DMS 273 (cell line): ENCODE data around the gene GABRP.
A peak's percentile ranks its signal among the peaks of the same experiment; 100 is the strongest.

Experiments used
- DNase-seq: peaks from one replicate; lab custom pipeline; 2025; ENCODE audit not compliant: unreplicated experiment; lab: John Stamatoyannopoulos, UW

The GABRP gene, protein sequence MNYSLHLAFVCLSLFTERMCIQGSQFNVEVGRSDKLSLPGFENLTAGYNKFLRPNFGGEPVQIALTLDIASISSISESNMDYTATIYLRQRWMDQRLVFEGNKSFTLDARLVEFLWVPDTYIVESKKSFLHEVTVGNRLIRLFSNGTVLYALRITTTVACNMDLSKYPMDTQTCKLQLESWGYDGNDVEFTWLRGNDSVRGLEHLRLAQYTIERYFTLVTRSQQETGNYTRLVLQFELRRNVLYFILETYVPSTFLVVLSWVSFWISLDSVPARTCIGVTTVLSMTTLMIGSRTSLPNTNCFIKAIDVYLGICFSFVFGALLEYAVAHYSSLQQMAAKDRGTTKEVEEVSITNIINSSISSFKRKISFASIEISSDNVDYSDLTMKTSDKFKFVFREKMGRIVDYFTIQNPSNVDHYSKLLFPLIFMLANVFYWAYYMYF

DNA sequence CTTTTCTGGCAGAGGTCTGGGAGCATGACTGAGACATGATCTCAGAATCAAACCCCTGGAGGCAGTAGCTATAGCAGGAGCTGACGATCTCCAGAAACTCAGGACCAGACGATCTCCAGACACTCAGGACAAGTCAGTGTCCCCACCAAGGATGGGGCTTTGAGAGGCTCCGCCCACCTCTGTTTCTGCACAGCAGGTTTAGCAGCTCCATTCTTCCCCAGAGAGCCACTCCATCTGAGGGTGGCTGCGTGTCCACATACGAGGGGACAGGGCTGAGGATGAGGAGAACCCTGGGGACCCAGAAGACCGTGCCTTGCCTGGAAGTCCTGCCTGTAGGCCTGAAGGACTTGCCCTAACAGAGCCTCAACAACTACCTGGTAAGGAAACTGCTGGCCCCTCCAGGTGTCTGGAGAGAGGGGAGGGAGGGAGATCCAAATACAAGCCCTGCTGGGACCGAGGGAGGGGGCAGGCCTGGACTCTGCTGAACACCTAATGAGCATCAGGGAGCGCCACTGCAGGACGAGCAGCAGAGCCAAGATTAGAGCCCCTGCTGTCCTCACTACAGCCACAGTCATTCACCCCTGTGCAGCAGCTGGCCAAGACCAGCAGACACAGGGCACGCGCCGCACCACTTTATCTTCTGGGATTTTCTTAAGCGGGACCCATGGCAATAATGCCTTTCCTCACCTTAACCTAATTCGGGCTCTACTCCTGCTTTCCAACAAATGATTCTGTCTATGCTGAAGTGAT lies at the start of gene GABRP:
TSS of gene GABRP (plus strand) at position 228 of the 750 bp plus-strand sequence. CDS start 4,891 bp downstream, outside the sequence.
- no peak for DNase-seq

DNA sequence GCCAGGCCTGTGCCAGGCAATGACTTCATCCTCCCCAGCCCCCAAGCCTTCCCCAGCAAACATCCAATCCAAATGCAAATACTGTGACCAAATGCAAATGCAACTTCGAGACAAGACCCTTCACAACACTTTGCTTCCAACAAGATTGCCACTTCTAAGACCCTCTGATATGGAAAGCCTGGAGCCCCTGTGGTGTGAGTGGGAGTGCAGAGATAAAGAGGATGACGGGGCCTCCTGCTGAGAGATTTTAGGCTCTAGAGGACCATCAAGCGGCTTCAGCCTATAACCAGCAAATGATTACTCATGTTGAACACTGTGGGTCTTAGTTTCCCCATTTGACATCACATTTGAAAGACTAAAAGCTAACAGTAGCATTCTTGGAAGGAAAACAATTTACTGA lies 46.6 kb upstream of the GABRP start:
- no peak for DNase-seq

DNA sequence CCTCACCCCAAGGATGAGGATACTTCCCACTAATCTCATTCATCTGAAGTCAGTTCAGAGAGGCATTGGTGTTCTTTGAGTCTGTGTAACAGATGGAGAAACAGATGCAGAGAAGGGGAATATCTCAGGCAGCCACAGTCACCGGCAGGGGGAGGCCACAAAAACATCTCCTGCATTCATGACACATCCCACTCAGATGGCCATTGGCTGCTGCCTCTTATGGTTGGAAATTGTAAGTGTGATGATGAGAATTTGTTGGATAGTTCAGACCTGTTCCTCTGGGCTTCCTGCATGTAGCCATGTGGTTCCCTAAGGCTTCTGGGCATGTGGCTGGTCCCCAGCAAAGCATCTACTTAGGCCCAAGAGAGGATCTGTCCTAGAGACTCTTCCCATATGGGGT lies 45.9 kb upstream of the GABRP start:
- DNase-seq: peak; percentile 93

DNA sequence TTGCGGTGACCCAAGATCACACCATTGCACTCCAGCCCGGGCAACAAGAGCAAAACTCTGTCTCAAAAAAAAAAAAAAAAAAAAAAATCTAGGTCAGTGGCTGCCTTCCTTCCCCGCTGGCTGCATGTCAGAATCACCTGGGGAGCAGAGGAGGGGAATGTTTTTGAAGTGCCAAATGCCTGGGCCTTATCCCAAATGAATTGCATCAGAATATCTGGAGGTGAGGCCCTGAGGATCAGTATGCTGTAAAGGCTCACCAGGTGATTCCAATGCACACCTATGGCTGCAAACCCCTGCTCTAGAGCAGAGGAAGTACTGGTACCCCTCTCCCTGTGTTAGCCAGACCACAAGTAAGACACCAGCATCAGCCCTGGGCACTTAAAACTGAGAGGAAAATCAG lies 44.7 kb upstream of the GABRP start:
- no peak for DNase-seq

DNA sequence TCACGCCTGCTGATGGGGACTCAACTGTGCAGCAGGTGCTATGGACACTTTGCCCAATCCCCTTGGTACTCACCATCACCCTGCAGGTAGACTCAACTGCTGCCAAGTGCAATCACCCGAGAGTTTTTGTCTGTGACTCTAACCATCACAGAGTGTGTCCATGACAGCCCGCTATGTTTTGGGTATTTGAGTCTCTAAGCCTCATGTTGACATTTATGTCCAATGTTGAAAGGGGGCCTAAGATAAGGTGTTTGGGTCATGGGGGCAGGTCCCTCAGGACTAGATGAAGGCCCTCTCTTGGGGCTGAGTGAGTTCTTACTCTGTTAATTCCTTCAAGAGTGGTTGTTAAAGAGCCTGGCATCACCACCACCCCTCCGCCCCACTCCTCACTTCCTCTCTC lies 44.1 kb upstream of the GABRP start:
- no peak for DNase-seq

DNA sequence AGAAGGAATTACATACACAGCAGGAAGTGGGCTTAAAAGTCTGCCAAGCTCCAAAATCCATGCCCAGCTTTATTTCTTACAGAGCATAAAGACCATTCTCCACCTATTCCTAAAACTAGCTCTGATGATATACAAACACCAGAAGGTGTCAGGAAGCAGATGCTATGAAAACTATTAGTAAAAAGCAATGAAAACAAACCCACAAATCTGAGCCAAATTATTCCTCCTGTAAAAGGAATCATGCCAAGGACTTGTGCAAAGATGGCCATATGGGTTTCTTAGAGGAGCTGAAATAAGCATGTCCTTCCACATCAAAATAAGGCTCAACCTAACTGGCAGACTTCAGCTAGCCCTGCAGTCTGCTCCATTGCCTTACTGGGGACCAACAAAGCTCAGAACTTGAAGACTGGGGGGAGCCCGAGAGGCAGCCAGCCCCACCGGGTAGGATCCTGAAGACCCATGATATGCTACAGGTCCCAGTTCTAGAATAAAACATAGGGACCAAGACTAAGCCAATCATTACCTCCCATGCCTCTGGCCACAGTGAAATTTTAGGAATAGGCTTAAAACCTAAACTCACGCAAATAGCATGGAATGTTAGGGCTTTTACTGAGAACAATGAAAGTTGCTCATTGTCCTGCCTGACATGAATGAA lies 42.8 kb upstream of the GABRP start:
- DNase-seq: peak; percentile 88

DNA sequence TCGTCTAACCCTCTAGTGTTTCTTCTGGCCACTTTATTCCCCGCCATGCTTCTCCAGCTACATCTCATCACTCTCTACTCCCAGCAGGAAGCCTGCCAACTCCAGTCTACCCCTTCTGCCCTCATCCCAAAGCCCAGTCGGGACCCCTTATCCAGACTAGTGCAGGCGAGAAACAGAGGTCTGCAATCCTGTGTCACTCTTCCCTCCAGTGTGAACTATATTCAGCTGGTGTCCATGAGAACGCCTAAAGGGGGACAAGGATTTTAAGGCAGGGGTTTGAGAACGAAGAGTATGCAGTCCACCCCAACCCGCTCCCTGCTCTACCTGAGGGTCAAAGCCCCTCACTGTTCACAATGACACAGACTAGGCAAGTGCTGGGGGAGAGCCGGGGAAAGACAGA lies 41.7 kb upstream of the GABRP start:
- no peak for DNase-seq

DNA sequence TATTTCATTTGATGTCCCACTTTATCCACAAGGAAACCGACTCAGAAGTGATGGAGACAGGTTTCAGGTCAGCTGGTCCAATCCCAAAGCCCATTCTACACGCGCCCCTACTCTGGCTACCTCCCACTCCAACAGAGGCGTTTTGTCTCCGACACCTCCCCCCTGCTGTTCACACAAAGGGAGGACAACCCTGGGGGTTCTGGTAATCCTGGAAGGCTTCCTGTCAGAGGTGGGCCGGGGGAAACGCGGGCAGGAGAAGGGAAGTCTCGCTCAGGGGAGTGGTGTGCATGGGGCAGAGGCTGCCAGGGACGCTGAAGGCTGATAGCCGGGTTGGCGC lies 39.7 kb upstream of the GABRP start:
- peak; percentile 59 for DNase-seq

DNA sequence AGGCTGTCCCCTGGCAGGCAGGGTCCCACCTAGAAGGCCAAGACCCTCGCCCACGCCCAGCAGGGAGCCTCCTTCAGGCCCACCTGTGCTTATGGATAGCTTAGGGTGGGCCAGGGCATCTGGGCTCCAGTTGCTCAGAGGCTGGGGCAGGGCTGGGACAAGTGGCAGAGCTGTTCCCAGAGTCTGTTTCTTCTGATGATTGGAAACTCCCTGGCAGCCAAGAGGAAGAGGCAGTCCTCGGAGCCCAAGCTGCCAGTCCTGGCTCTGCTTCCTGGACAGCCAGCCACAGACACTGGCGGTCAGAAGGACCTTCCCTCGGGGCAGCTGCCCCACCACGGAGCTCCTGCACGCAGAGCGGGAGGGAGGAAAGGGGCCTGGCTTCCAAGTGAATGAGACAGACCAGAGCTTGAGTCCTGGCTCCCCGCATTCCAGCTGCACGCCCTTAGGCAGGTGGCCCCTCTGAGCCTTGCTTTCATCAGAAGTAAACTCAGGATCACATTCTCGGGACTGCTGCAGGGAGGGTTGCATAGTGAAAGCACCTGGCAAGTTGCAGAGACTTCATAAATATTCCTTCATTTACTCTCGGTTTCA lies 37.9 kb upstream of the GABRP start:
- DNase-seq: peak; percentile 53

DNA sequence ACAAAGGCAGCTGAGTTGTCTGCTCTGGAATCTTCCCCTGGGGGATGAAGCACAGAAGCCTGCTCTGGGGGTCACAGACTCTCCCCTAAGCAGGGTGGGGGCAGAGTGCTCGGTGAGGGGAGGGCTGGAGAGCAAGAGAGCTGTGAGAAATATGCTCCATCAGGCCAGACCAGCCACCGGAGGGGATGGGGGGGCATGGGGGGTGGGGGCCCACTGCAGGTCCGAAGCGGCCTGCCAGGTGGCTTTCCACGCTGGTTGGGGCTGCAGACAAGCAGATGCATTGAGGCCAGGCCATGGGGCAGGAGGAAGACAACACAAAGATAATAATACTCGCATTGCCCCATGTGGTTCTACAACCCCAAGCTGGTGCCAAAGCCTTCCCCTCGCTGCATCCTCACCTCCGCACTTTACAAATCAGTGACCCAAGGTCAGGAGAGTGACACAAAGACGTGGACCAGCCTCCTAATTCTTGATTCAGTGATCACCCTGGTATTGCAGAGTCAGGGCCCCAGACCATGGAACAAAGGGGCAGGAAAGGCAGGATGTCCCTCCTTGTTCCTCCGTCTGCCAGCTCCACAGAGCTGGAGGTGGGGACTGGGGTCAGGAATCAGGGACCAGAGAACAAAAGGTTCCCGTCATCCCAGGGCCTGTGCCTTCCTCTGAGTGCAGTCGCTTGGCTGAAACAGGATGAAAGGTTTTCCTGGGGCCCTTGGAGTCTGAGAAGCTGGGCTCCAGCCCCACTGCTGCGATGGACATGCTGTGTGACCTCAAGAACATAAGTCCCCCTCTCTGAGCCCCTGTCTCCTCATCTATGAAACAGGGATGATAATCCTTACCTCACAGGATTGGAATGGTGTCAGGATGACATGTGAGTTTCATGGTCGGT lies 37.2 kb upstream of the GABRP start:
- DNase-seq: no peak

DNA sequence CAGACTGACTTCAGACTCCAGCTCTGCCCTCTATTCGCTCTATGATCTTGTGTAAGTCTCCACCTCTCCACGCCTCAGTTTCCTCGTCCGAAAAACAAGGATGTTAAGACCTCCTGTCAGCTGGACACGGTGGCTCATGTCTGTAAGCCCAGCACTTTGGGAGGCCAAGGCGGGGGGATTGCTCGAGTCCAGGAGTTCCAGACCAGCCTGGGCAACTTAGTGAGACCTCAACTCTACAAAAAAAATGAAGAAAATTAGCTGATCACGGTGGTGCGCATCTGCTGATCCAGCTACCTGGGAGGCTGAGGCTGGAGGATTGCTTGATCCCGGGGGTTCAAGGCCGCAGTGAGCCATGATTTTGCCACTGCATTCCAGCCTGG lies 36.6 kb upstream of the GABRP start:
- no peak for DNase-seq

DNA sequence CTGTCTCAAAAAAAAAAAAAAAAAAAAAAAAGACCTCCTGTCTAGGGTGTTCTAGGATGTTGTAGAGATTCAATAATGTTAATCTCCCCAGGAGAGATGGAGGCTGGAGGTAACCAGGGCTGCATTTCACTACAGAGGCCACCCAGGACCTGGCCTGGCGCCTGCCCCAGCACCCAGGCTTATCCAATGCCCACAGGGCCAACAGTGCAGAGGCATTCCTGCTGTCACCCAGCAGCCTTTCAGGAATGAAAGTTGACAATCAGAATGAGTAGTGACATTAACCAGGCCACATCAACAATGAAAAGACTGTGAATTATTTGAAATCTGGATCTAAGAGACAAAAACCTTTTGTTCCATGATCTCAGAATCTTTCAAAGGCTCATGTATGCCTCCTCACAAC lies 36.2 kb upstream of the GABRP start:
- no peak for DNase-seq

DNA sequence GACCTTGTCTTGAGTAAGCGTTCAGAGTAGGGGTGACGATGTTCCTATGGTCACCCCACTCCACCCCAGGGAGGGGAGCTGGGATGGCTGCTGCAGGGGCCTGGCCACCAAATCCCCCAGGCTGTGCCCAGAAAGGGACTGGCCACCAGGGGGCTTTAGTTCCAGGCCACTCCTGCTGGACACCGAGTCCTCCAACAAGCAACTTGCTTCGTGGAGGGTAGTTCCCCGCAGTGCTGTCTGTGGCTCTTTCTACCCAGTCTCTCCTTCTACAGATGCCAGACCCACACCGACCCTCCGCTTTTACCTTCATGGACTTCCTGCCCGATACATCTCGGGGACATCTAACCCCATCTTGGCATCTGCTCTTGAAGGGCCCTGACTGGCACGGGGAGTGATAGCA lies 35.7 kb upstream of the GABRP start:
- peak; percentile 40 for DNase-seq

DNA sequence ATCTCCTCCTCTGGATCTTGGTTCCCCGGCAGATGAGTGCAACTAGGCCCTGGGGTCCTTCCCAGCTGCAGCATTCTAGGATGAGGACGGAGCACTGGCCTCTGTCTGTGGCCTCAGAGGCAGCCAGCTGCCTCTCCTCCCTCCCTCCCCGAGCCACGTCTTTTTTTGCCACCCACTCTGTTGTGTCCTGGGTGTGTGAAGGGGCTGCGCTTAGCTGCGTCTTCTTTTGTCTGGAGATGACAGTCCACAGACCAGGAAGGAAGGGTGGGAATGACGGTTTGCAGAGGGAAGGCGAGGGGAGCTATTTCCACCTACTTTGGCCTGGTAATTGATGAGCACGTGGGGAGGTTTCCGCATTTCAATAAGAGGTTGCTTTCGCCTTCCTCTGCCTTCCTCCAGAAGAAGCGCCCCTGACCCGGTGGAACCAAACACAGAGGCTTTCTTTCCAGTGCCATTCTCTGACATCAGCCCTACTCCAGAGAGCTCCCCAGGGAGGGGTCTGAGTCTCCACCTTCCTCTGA lies 34.5 kb upstream of the GABRP start:
- DNase-seq: no peak

DNA sequence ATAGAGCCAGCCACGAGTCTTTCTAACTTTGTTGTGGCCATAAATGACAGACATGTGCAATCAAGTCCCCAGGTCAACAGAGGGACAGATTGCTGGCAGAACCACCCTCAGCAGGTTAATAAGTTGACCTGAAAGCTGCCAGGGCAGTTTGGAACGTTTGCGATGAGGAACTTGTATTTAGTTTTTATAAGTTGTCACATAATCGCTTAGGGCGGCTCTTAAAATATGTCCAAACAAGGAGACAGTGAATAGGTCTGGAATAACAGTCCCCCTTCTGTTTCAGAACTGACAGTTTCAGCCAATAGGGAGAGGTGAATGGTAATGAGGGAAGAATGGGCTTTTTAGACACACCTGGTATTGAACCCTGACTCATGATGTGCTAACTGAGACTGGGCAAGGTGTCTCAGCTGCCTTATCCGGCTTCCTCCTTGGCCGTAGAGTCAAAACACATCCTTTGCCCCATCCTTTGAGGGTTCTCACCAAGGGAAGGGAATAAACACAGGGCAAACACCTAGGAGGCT lies 33.6 kb upstream of the GABRP start:
- DNase-seq: no peak

DNA sequence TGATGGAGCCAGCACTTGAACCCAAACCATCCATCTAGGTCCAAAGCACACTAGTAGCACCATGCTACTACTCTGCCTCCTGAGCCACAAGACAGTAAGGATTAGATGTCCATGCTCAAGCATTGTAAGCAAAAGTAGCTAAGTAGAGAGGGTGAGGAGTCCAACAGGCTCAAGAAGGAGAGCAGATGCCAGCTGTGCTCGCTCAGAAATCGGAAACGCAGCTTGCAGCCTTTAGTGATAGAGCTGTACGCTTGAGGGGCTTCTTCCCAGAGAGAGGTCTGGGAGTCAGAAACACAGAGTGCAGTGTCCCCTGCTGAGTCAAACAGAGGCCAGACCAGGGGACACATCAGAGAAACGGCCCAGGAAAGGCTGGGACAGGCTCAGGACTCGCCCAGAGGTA lies 32.7 kb upstream of the GABRP start:
- peak; percentile 40 for DNase-seq

DNA sequence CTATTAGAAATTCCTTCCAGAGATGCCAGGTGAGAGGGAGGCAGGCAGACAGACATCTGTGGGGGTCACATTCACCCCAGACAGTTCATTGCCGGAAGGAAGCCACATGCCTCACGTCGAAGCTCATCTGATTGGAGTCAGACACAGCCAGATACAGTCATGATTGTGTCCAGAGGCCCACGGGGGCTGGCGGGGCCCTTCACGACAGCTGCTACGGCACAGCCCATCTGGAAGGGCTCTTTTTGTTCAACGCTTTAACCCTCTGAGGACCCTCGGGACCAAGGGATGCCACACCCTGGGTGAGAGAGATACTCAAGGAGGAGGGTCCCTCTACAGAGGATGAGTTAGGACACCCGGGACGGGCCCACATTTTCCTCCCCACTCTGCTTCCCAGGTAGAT lies 31.9 kb upstream of the GABRP start:
- DNase-seq: peak; percentile 86

DNA sequence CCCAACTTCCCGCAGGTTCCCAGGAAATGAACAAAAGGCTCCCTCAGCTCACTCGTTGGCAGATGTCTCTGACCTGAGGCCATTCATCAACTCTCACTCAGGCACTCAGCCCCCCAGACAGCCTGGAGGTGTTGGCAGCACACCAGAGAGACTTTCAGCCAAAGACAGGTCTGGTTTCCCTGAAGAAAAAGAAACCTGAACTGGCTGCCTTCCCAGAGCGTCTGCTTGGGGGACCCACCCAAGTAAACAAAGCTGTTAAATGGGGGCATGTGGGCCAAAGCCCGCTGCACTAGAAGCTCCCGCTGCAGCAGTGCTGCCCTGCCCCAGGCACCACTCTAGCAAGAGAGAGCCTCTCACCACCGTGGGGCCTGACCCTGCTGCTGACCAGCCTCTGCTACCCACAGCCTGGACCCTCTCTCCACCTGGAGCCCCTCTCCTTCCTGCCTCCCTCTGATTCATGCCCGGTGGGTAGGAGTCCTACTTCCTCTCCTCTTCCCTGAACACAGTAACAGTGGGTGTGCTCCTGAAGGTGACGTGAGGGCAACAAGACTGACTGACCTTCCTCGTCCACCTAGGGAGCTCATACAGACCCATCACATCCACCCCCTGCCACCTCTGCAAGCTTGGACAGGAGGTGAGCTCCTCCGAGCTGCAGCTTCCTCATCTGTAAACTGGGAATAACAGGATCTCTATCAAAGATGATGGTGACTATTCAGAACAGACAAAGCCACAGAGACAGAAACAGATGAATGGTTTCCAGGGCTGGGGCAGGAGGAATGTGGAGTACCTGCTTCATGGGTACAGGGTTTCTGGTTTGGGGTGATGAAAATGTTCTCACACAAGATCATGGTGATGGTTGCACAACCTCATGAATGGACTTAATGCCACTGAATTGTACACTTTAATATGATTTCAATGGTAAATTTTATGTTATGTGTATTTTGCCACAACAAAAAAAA lies 31.0 kb upstream of the GABRP start:
- DNase-seq: peak; percentile 97

DNA sequence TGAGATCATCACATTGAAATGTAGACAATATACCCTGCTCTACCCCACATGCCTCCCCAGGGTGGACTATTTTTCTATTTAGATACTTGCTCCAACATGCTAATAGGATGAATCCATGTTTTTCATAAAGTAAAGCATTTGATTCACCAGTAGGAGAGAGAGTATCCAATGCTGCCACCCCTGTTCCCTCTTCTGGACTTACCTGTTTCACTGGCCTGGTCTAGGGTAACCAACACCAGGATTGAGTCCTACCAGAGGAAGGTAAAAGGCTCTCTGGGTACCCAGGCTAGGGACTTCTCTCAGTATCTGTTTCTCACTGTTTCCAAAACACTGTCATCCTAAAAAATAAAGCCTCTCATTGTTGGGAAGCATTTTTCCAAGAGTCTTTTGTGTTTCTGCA lies 30.2 kb upstream of the GABRP start:
- DNase-seq: no peak
